A549 (cell line): ENCODE measurements around the gene SMIM15. TPM values are rescaled to one million over a fixed set of nuclear protein-coding genes. Genes with fewer than 3 reads are reported as not detected.

Experiments used
- ATAC-seq, 2 experiments: fragments of 200-7000 bp in 1 of 2; fragments of >200 bp in 1 of 2; cut with Nextera tagmentation in 1 of 2; cut with Tn5 transposase in 1 of 2; 3 replicates each; pipeline versions ENCODE4 v1.8.0 to v1.9.1; 2018 to 2020; ENCODE audit warnings: mild to moderate bottlenecking in 1 of 2, moderate library complexity in 1 of 2
- CTCF ChIA-PET: fragments of 300-600 bp; sonication (Branson Sonifier 250); formaldehyde crosslinking; extraction: SDS; loops from one replicate; lab custom pipeline; 2021; ENCODE audit warnings: antibody characterized with exemption, inconsistent platforms; lab: Yijun Ruan, JAX
- POLR2A ChIA-PET: fragments of 350-600 bp; formaldehyde crosslinking; extraction: SDS; loops from one replicate; lab custom pipeline; 2021; ENCODE audit warnings: antibody characterized with exemption, inconsistent platforms; lab: Yijun Ruan, JAX
- DNase-seq, 2 experiments: peaks; one replicate each; pipeline versions ENCODE4 v3.0.0 to v3.0.0-alpha.2; 2011 to 2016; ENCODE audit warnings: low read depth in 1 of 2, low spot score in 1 of 2
- FAIRE-seq: peaks from 2 replicates; lab custom pipeline; 2011; peaks lifted over from hg19 to GRCh38; lab: Jason Lieb, UNC
- H3K27ac ChIP-seq, 2 experiments: fragments of >200 bp; sonication (Bioruptor Twin); formaldehyde crosslinking; 3 replicates each; pipeline ENCODE4 v1.5.1; 2016 to 2017
- H3K4me1 ChIP-seq: fragments of >200 bp; sonication (Bioruptor Twin); formaldehyde crosslinking; 3 replicates; pipeline ENCODE4 v1.6.1; 2016
- H3K4me2 ChIP-seq: fragments of >200 bp; sonication (Bioruptor Twin); formaldehyde crosslinking; 3 replicates; pipeline ENCODE4 v1.6.1; 2016
- H3K4me3 ChIP-seq: fragments of >200 bp; sonication (Bioruptor Twin); formaldehyde crosslinking; 3 replicates; pipeline ENCODE4 v1.5.1; 2016
- H3K9me3 ChIP-seq: fragments of >200 bp; sonication (Bioruptor Twin); formaldehyde crosslinking; 3 replicates; pipeline ENCODE4 v1.6.1; 2016
- ATOH8 ChIP-seq: fragments of 250-450 bp; sonication (Bioruptor Pico); IDR thresholded peaks from 2 replicates; pipeline ENCODE4 v1.5.0; 2020; ENCODE audit warnings: low read depth, mild to moderate bottlenecking, moderate library complexity
- CBX2 ChIP-seq: fragments of 200-600 bp; sonication (generic); IDR thresholded peaks from 2 replicates; pipeline ENCODE4 v1.6.1; 2016; ENCODE audit warnings: low read depth, mild to moderate bottlenecking, borderline replicate concordance
- CBX8 ChIP-seq: fragments of 200-600 bp; sonication (generic); IDR thresholded peaks from 2 replicates; pipeline ENCODE4 v1.6.1; 2016
- CHD2 ChIP-seq: fragments of 150-350 bp; IDR thresholded peaks from 2 replicates; pipeline ENCODE4 v1.6.1; 2014; ENCODE audit warnings: low read length; ENCODE audit not compliant: partially characterized antibody
- EHMT2 ChIP-seq: fragments of 200-600 bp; sonication (generic); IDR thresholded peaks from 2 replicates; pipeline ENCODE4 v1.6.1; 2016; ENCODE audit warnings: antibody characterized with exemption, low read depth, mild to moderate bottlenecking, moderate library complexity
- EP300 ChIP-seq, 2 experiments: fragments of >200 bp; sonication (Bioruptor Twin); formaldehyde crosslinking; IDR thresholded peaks; 2 replicates in 1 of 2; 3 replicates in 1 of 2; pipeline ENCODE4 v1.6.1; 2016 to 2017
- ESRRA ChIP-seq: fragments of 150-350 bp; IDR thresholded peaks from 2 replicates; pipeline ENCODE4 v1.6.1; 2014; ENCODE audit warnings: mild to moderate bottlenecking, low read length, borderline replicate concordance
- FOSL2 ChIP-seq, 2 experiments: fragments of 450-650 bp in 1 of 2; fragments of >200 bp in 1 of 2; sonication (Bioruptor Twin) in 1 of 2; formaldehyde crosslinking; IDR thresholded peaks; 2 replicates each; pipeline versions ENCODE4 v1.5.0 to v1.6.1; 2016 to 2020; ENCODE audit warnings: mild to moderate bottlenecking in 1 of 2, moderate library complexity in 1 of 2
- HOXB13 ChIP-seq: fragments of 250-450 bp; sonication (Bioruptor Pico); IDR thresholded peaks from 2 replicates; pipeline ENCODE4 v1.5.0; 2020; ENCODE audit warnings: low read depth, mild to moderate bottlenecking, moderate library complexity
- HOXB5 ChIP-seq: fragments of 250-450 bp; sonication (Bioruptor Pico); IDR thresholded peaks from 2 replicates; pipeline ENCODE4 v1.5.0; 2020; ENCODE audit warnings: mild to moderate bottlenecking, moderate library complexity
- JUN ChIP-seq, 2 experiments: fragments of >200 bp; sonication (Bioruptor Twin); formaldehyde crosslinking; IDR thresholded peaks; 2 replicates in 1 of 2; 3 replicates in 1 of 2; pipeline ENCODE4 v1.6.1; 2016 to 2017
- JUNB ChIP-seq: fragments of >200 bp; sonication (Bioruptor Twin); formaldehyde crosslinking; IDR thresholded peaks from 2 replicates; pipeline ENCODE4 v1.6.1; 2016
- MAFK ChIP-seq: fragments of 450-650 bp; IDR thresholded peaks from 2 replicates; pipeline ENCODE4 v1.6.1; 2014; ENCODE audit not compliant: partially characterized antibody
- MAZ ChIP-seq: fragments of 150-350 bp; IDR thresholded peaks from 2 replicates; pipeline ENCODE4 v1.6.1; 2014; ENCODE audit warnings: antibody characterized with exemption, low read depth, low read length, borderline replicate concordance
- NPAS2 ChIP-seq: fragments of 250-450 bp; sonication (Bioruptor Pico); IDR thresholded peaks from 2 replicates; pipeline ENCODE4 v1.8.0; 2022; ENCODE audit warnings: mild to moderate bottlenecking, moderate library complexity, borderline replicate concordance
- NR3C1 ChIP-seq: fragments of >200 bp; sonication (Bioruptor Twin); formaldehyde crosslinking; IDR thresholded peaks from 3 replicates; pipeline ENCODE4 v1.6.1; 2017
- PHF8 ChIP-seq: fragments of 200-600 bp; sonication (generic); IDR thresholded peaks from 2 replicates; pipeline ENCODE4 v1.6.1; 2016; ENCODE audit warnings: low read depth, mild to moderate bottlenecking, antibody characterized with exemption, moderate library complexity, borderline replicate concordance
- RAD21 ChIP-seq, 2 experiments: fragments of >200 bp in 1 of 2; sonication (Bioruptor Twin) in 1 of 2; formaldehyde crosslinking in 1 of 2; IDR thresholded peaks in 1 of 2; conservative IDR thresholded peaks in 1 of 2; 2 replicates in 1 of 2; 3 replicates in 1 of 2; pipeline ENCODE4 v1.6.1; 2012 to 2018; ENCODE audit warnings: inconsistent platforms in 1 of 2
- RARB ChIP-seq: fragments of 250-450 bp; sonication (Bioruptor Pico); IDR thresholded peaks from 2 replicates; pipeline ENCODE4 v1.8.0; 2021; ENCODE audit warnings: mild to moderate bottlenecking, moderate library complexity
- RCOR1 ChIP-seq: fragments of 150-350 bp; IDR thresholded peaks from 2 replicates; pipeline ENCODE4 v1.6.1; 2014; ENCODE audit warnings: antibody characterized with exemption, low read length, low read depth
- RFX5 ChIP-seq: fragments of 450-650 bp; IDR thresholded peaks from 2 replicates; pipeline ENCODE4 v1.7.1; 2014; ENCODE audit warnings: antibody characterized with exemption, mild to moderate bottlenecking, moderate library complexity
- RNF2 ChIP-seq: fragments of 200-600 bp; sonication (generic); IDR thresholded peaks from 2 replicates; pipeline ENCODE4 v1.6.1; 2016; ENCODE audit warnings: low read depth, mild to moderate bottlenecking, antibody characterized with exemption, moderate library complexity, borderline replicate concordance
- SREBF2 ChIP-seq: fragments of 450-650 bp; IDR thresholded peaks from 2 replicates; pipeline ENCODE4 v1.6.1; 2014; ENCODE audit warnings: mild to moderate bottlenecking, moderate library complexity
- TFCP2L1 ChIP-seq: fragments of 250-450 bp; sonication (Bioruptor Pico); IDR thresholded peaks from 2 replicates; pipeline ENCODE4 v1.5.0; 2021; ENCODE audit warnings: mild to moderate bottlenecking
- TP53 ChIP-seq: fragments of 250-450 bp; sonication (Bioruptor Pico); IDR thresholded peaks from 2 replicates; pipeline ENCODE4 v1.5.0; 2021; ENCODE audit warnings: mild to moderate bottlenecking, moderate library complexity
- USF2 ChIP-seq: fragments of 450-650 bp; IDR thresholded peaks from 2 replicates; pipeline ENCODE4 v1.6.1; 2014; ENCODE audit warnings: antibody characterized with exemption
- ZSCAN20 ChIP-seq: fragments of 250-450 bp; sonication (Bioruptor Pico); IDR thresholded peaks from 2 replicates; pipeline ENCODE4 v1.8.0; 2022; ENCODE audit warnings: mild to moderate bottlenecking, moderate library complexity
- WGBS: methylation state at CpG from one replicate; pipeline ENCODE4 v1.1.6; 2017; ENCODE audit errors: missing lambda C conversion rate; 5-methylcytosine and 5-hydroxymethylcytosine counted together
- polyA plus RNA-seq, 4 experiments: library from polyadenylated mRNA; depleted of rRNA in 3 of 4; stranded (reverse); fragments of >200 nt; fragmentation: RNase III in 1 of 4; extraction: RNeasy Plus Mini Kit Qiagen cat#74134 plus additional on column Dnase treatment in 1 of 4; gene quantifications; 2 replicates in 3 of 4; 3 replicates in 1 of 4; pipeline ENCODE4 v1.2.3, GENCODE V29; 2011 to 2017
- TF ChIP-seq, protein P1 (sequence below): fragments of >200 bp; sonication (Bioruptor Twin); formaldehyde crosslinking; IDR thresholded peaks from 2 replicates; pipeline ENCODE4 v1.6.1; 2016

Gene SMIM15
- polyA plus RNA-seq, 2 of the 4 experiments (the other 2 are of a cell fraction) = 58.0 to 131 TPM

- ChIA-PET CTCF (interaction anchor here (1.0 kb wide), 1 partner anchor 19 kb away, joined by 3 read pairs; no protein-coding TSS in a partner anchor), POLR2A (no interaction called here)
- Histone ChIP-seq H3K9me3 (no peaks in the 10 kb centered on the region), H3K27ac (no peak overlapping the region), H3K4me1 (no peaks in the 10 kb centered on the region), H3K4me3 (no peak overlapping the region), H3K4me2 (no peak overlapping the region)
- ATAC-seq = no peak
- FAIRE-seq = no peak
- no peak for DNase-seq
- 89% methylated on average over 2 of the region's 2 CpGs for WGBS
- TF ChIP-seq MAFK (peak; percentile 85), CBX8 (no peak)
These were observed 22.4 kb upstream of the SMIM15 start for GRCh38 chr5:61184708-61185107.

DNA sequence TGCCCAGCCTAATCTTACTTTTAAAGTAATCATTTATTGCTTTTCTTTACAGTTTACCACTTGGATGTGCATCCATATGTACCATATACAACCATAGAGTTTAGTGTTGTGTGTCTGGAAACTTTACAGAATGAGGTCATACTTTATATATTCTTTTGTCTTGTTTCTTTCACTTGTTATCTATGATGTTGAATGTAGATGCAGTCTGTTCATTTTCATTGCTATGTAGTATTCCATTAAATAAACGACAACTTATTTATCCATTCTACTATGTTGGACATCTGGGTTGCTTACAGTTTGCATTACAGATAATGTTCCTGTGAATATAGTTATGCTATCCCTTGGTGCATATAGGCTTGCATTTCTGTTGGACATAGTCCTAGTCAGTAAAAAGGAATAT, 21.3 kb upstream of the SMIM15 start:
- Histone ChIP-seq H3K4me2 (no peak overlapping the region), H3K4me1 (no peaks in the 10 kb centered on the region), H3K27ac (no peak overlapping the region), H3K9me3 (no peaks in the 10 kb centered on the region), H3K4me3 (no peak overlapping the region)
- FAIRE-seq (no peak), ATAC-seq (no peak), DNase-seq (no peak)
- WGBS = 100% methylated on average over 1 of the region's 1 CpG
- TF ChIP-seq JUNB (no peak), EHMT2 (no peak), SREBF2 (no peak), HOXB13 (CRISPR knock-in tag) (no peak), ZSCAN20 (no peak), RCOR1 (no peak), FOSL2 (IDR thresholded peaks at IDR 0.05) (no peak), FOSL2 (CRISPR knock-in tag; IDR thresholded peaks at IDR 0.05) (no peak), JUN (IDR thresholded peaks at IDR 0.05) (no peak), ESRRA (no peak), ATOH8 (no peak), TFCP2L1 (CRISPR knock-in tag) (no peak)
- TF ChIP-seq, protein P1, sequence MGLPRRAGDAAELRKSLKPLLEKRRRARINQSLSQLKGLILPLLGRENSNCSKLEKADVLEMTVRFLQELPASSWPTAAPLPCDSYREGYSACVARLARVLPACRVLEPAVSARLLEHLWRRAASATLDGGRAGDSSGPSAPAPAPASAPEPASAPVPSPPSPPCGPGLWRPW = no peak
- POLR2A ChIA-PET = no interaction called here
- CTCF ChIA-PET = no interaction called here

DNA sequence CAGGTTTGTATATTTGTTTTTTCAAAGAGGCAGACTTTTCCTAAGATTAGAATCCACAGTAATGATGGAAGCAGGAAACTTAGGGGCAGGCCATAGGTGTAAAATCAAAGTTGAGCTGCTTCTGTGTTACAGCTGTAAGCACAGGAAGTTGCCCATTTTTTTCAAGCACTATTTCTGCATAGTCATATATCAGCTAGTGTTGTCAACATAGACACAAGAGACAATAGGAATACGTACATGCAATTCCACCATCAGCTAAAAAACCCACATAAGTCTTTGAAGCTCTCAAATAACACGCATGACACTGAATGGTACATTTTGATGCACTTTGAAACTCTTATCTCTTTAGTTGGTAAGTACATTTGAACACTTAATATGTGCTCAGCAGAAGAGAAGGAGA, 20.2 kb upstream of the SMIM15 start:
- CTCF ChIA-PET = interaction anchor here (0.7 to 1.6 kb wide), 5 partner anchors 14 to 1373 kb away, joined by 3 to 4 read pairs (median 3); partner anchors contain the start of gene DEPDC1B
- ATAC-seq = no peak
- TF ChIP-seq PHF8 = no peak
- no peak for TF ChIP-seq SREBF2
- no peak for TF ChIP-seq RNF2
- TF ChIP-seq RFX5 = no peak
- no peak for TF ChIP-seq MAFK
- TF ChIP-seq MAZ = no peak
- no peak for TF ChIP-seq NR3C1
- TF ChIP-seq ESRRA = no peak
- TF ChIP-seq NPAS2 (CRISPR knock-in tag) = no peak
- TF ChIP-seq CBX2 = no peak
- no peak for TF ChIP-seq USF2
- TF ChIP-seq TP53 = no peak
- TF ChIP-seq RAD21 (conservative IDR thresholded peaks at IDR 0.05 in 1 of 2, IDR thresholded peaks at IDR 0.05 in 1 of 2) = no peak
- no peak for TF ChIP-seq EP300 (IDR thresholded peaks at IDR 0.05)
- no peak for TF ChIP-seq HOXB5 (CRISPR knock-in tag)
- TF ChIP-seq RARB = no peak
- no peak for TF ChIP-seq CHD2
- TF ChIP-seq ATOH8 = no peak
- no peak for TF ChIP-seq RCOR1
- Histone ChIP-seq H3K9me3 (no peaks in the 10 kb centered on the region), H3K4me1 (no peaks in the 10 kb centered on the region), H3K4me2 (no peak overlapping the region), H3K4me3 (no peak overlapping the region), H3K27ac (no peak overlapping the region)
- DNase-seq = peak in 1 of 2 experiments; percentile 18
- POLR2A ChIA-PET = no interaction called here
- FAIRE-seq = no peak
- 93% methylated on average over 2 of the region's 2 CpGs for WGBS
